ENCODE results near the gene RIN3. TPM values are rescaled to one million over a fixed set of nuclear protein-coding genes. Genes with fewer than 3 reads are reported as not detected.

Gene RIN3
- total RNA-seq, 1 experiment from 2014 or later: 1.5 TPM

- Histone ChIP-seq H3K27ac (ENCODE audit: insufficient read length, low read depth, low read length) (no peak overlapping the region), H3K14ac (ENCODE audit: insufficient read depth, low read length) (no peak overlapping the region), H4K91ac (ENCODE audit: insufficient read length, low read depth, low read length) (no peak overlapping the region), H3K4ac (ENCODE audit: low read depth, low read length) (no peak overlapping the region), H2BK15ac (ENCODE audit: low read depth, low read length) (no peak overlapping the region), H2BK120ac (ENCODE audit: low read depth, low read length, poor library complexity, severe bottlenecking) (no peak overlapping the region), H3K79me2 (ENCODE audit: insufficient read depth, low read length) (no peaks in the 10 kb centered on the region), H3K9me3 (ENCODE audit: control insufficient read depth, low read depth, low read length) (no peaks in the 10 kb centered on the region), H3K4me2 (ENCODE audit: insufficient read depth, insufficient read length, low read length) (no peak overlapping the region), H3K23me2 (ENCODE audit: insufficient read length, low read depth, low read length, poor library complexity, severe bottlenecking) (no peaks in the 10 kb centered on the region), H2AFZ (ENCODE audit: low read length) (no peak overlapping the region), H3K56ac (ENCODE audit: insufficient read length, low read depth, low read length) (no peak overlapping the region), H3K18ac (ENCODE audit: insufficient read length, low read depth, low read length) (no peak overlapping the region), H2BK12ac (ENCODE audit: insufficient read length, low read depth, low read length) (no peak overlapping the region), H3K9ac (ENCODE audit: extremely low read depth, insufficient read length, low read length) (no peak overlapping the region), H4K8ac (replicated peaks; ENCODE audit: insufficient read length, low read depth, low read length) (no peak overlapping the region), H2AK5ac (ENCODE audit: insufficient read length, low read length) (no peak overlapping the region), H3K4me1 (ENCODE audit: insufficient read depth, low read length) (no peaks in the 10 kb centered on the region; the same call in 1 of the 2 replicates), H4K5ac (ENCODE audit: insufficient read length, low read depth, low read length) (no peak overlapping the region), H2BK20ac (ENCODE audit: low read depth, low read length, poor library complexity, severe bottlenecking) (no peak overlapping the region), H3T11ph (ENCODE audit: low read length) (no peak overlapping the region), H2BK5ac (ENCODE audit: insufficient read length, low read length) (no peak overlapping the region), H4K20me1 (ENCODE audit: control insufficient read depth, insufficient read depth, insufficient read length) (no peaks in the 10 kb centered on the region), H3K27me3 (ENCODE audit: insufficient read depth, low read length) (no peaks in the 10 kb centered on the region), H3K23ac (ENCODE audit: insufficient read length, low read depth, low read length) (no peak overlapping the region), H3K79me1 (ENCODE audit: insufficient read depth, low read depth, low read length, poor library complexity, severe bottlenecking) (no peaks in the 10 kb centered on the region)
- no CpG with 5 or more reads among the region's 11 CpGs for WGBS (ENCODE audit: extremely low coverage, insufficient read length, low lambda C conversion rate)
- no peak for DNase-seq
- no peak for TF ChIP-seq CTCF (conservative IDR thresholded peaks at IDR 0.05)
- Mint-ChIP-seq H3K27ac (no peak overlapping the region), H3K36me3 (ENCODE audit: insufficient read depth in 1 of 3, low read depth in 3 of 3) (peaks cover 0 to 7% (median 0%) of the 10 kb centered on the region in 3 experiments; a peak in 2 of 7 replicates), H3K9me3 (peaks cover 0 to 5% of the 10 kb centered on the region in 2 experiments; a peak in 3 of 5 replicates), H3K27me3 (ENCODE audit: low read depth) (peaks cover 1% of the 10 kb centered on the region), H3K4me3 (no peak overlapping the region), H3K4me1 (no peaks in the 10 kb centered on the region)
Measured at GRCh38 chr14:92581966-92582566, 68.5 kb downstream of the RIN3 start.
